Measurements from ENCODE around the gene TBC1D22B.

The TBC1D22B gene

GRCh38 chr6:37239950-37240713 is 17.4 kb upstream of the TBC1D22B start:
- peak; percentile 94 for DNase-seq

GRCh38 chr6:37241131-37241530 is 16.4 kb upstream of the TBC1D22B start:
- no peak for DNase-seq

GRCh38 chr6:37241775-37242428 is 15.7 kb upstream of the TBC1D22B start:
- DNase-seq: no peak

GRCh38 chr6:37242429-37243052 is 15.0 kb upstream of the TBC1D22B start:
- no peak for DNase-seq

GRCh38 chr6:37243131-37243815 is 14.3 kb upstream of the TBC1D22B start:
- no peak for DNase-seq

- no peak for DNase-seq
Observed at GRCh38 chr6:37243816-37244370, 13.7 kb upstream of the TBC1D22B start.

- peak; percentile 92 for DNase-seq
Observed at GRCh38 chr6:37244430-37245310, 12.9 kb upstream of the TBC1D22B start.

GRCh38 chr6:37251211-37251780 is 6.3 kb upstream of the TBC1D22B start:
- no peak for DNase-seq

- no peak for DNase-seq
Observed at GRCh38 chr6:37253486-37254007, 4.0 kb upstream of the TBC1D22B start.

- no peak for DNase-seq
Observed at GRCh38 chr6:37254881-37255280, 2.7 kb upstream of the TBC1D22B start.

- DNase-seq: no peak
Observed at GRCh38 chr6:37256692-37257319, 766 bp upstream of the TBC1D22B start.

- no peak for DNase-seq
Observed at GRCh38 chr6:37257320-37257633, 295 bp upstream of the TBC1D22B start.

- DNase-seq: no peak
Observed at GRCh38 chr6:37258405-37259105, 983 bp downstream of the TBC1D22B start.

GRCh38 chr6:37259191-37259590 is 1.6 kb downstream of the TBC1D22B start:
- no peak for DNase-seq

- DNase-seq: no peak
Observed at GRCh38 chr6:37260040-37260439, 2.5 kb downstream of the TBC1D22B start.

GRCh38 chr6:37260444-37260843 is 2.9 kb downstream of the TBC1D22B start:
- no peak for DNase-seq

GRCh38 chr6:37261198-37261597 is 3.6 kb downstream of the TBC1D22B start:
- DNase-seq: no peak

GRCh38 chr6:37262446-37263026 is 5.0 kb downstream of the TBC1D22B start:
- DNase-seq: no peak

- DNase-seq: no peak
Observed at GRCh38 chr6:37265001-37265400, 7.4 kb downstream of the TBC1D22B start.

GRCh38 chr6:37265860-37266259 is 8.3 kb downstream of the TBC1D22B start:
- no peak for DNase-seq

Measured in right hindlimb (tissue), 1 donor.